NB4 (cell line): ENCODE measurements around the gene ASGR1.

Source experiments
- DNase-seq: peaks from one replicate; pipeline ENCODE4 v3.0.0; 2010; ENCODE audit warnings: low read depth
- H3K4me3 ChIP-seq: one replicate; pipeline ENCODE4 v1.5.1; 2011; ENCODE audit warnings: mild to moderate bottlenecking, low read depth, low read length, moderate library complexity
- CTCF ChIP-seq: IDR thresholded peaks from one replicate; pipeline ENCODE4 v1.5.1; 2012; ENCODE audit warnings: low read depth, low read length
- MAX ChIP-seq: IDR thresholded peaks from 2 replicates; pipeline ENCODE4 v1.6.1; 2011; ENCODE audit warnings: low read depth, low read length
- MYC ChIP-seq: IDR thresholded peaks from 2 replicates; pipeline ENCODE4 v1.6.1; 2011; ENCODE audit warnings: low read depth, low read length
- POLR2A ChIP-seq: IDR thresholded peaks from 2 replicates; pipeline ENCODE4 v1.6.1; 2011; ENCODE audit warnings: mild to moderate bottlenecking; ENCODE audit not compliant: insufficient read length; ENCODE audit errors: extremely low read depth

ASGR1 gene

DNA sequence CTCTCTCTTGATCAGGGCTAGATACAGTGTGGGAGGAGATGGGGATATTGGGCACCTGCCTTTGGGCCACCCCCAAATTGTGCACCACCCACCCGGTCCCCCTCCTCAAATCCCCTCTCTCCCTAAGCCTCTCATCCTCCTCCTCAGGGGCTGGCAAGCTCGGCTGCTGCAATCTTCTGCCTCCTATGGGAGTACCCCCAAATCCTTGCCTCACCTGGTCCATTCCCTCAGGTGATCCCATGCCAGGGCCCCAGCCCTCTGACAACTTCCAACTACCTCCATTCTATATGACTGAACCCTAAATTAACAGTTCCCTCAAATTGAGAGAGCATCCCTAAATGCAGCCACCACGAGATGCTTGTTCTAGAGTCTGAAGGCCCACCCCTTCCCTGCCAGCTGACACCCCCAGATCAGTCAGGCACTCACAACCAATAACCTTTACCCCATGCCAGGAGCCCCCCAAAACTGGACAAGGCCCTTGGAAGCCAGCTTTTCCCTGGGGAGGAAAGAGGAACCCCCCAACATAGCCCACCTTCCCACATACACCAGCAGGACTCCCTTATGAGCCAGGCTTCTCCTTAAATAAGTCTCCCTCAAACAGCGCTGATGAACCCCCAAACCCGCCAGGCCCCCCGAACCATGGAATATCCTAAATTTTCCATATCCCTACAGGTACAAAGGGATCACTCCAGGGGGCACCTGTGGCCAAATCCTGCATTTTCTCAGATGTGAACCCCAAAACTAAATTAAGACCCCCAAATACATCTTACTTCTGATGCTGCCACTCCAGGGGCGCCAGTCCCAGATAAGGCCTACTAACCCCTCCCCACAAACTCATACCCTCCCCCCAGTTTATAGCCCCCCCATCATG is 37.3 kb upstream of the ASGR1 start:
- TF ChIP-seq MAX (no peak), MYC (no peak), CTCF (no peak), POLR2A (no peak)
- DNase-seq: peak; percentile 14
- H3K4me3 ChIP-seq: peak overlapping the region; percentile 28

GRCh38 chr17:7215652-7216180 is 36.5 kb upstream of the ASGR1 start:
- peak overlapping the region; percentile 50 for H3K4me3 ChIP-seq
- DNase-seq: peak; percentile 65
- TF ChIP-seq MAX: peak; percentile 43; the same call in 1 of the 2 replicates
- TF ChIP-seq CTCF: no peak
- TF ChIP-seq MYC: no peak
- no peak for TF ChIP-seq POLR2A

DNA sequence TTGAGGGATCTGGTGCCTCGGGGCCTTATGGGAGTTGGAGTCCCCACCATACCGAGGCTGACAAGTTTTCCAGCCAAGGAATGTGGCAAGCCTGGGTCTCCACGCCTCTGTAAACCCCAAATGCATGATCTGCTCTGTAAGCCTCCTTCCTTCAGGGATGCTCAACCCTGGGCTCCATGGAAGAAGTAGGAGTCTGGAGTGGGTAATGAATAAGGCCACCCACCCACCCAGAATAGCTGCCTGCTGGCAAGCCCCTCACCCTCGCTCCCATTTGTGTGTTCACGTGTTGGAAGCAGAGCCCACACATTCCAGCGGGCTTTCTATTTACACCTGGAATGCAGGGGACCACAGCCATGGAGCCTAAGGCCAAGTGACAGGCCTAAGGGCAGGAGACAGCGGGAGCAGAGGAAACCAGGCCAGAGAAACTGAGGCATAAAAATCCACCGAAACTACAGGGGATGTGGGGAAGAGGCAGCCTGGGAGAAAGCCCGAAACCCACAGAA is 36.0 kb upstream of the ASGR1 start:
- no peak for DNase-seq
- H3K4me3 ChIP-seq: peak overlapping the region; percentile 50

DNA sequence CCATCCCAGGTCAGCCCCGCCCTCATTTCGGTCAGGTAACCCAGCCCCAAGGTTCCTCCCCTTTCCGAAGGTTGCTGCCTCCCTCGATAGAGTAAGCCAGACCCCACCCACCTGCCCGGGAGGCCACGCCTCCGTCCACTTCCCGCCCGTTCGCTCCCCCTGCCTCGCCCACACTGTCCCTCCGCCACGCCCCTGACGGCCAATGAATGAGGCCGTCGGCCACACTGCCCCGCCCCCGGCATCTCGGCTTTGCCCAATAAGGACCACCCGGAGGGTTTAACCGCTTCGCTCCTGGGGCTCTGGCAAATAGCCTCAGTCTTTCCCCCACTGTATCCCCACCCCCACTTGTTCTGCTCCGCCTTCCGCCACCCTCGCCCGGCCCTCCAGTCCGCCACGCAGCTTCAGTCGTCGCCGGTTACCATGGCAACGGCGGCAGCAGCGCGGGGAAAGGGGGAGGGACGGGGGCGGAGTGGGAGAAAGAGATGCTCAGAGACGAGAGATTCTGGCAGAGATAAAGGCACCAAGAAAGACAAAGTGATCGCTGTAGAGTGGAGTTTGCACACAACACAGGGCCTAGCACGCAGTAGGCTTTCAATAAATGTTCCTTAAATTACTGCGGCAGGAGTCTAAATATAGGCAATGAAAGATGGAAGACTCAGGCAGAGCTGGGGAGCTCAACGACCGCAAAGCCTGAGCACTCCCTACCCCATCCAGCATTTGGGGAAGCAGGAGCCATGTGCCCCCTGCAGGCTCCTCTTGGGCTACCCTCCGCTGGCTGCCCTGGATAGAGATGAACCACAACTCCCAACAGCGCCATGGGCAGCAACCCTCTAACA is 35.3 kb upstream of the ASGR1 start:
- DNase-seq: peak; percentile 96
- H3K4me3 ChIP-seq: peak overlapping the region; percentile 50
- no peak for TF ChIP-seq POLR2A
- peak; percentile 73 for TF ChIP-seq MYC
- TF ChIP-seq MAX: peak; percentile 57
- peak; percentile 49 for TF ChIP-seq CTCF

More for the DNA sequence above, 36.0 kb upstream of the ASGR1 start:
- TF ChIP-seq MYC (no peak), CTCF (no peak), MAX (no peak), POLR2A (no peak)

DNA sequence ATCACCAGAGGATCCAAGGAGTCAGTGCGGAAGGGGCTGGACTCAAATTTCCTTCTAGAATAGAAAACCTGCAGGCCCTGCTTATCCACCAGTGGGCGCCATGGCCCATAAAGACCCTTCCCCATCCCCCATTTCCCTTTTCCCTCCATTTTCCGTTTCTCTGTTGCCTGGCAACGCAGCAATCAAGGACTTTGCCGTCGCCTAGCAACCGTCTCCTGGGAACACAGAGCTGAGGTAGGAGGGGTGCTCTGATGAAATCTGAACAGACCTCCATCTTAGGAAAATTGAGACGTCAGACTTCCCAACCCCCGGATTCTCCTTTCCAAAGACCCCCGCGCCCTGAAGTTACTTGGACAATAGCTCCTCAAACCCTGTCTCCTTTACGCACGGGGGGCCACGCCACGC is 34.7 kb upstream of the ASGR1 start:
- DNase-seq: peak; percentile 78
- peak; percentile 50 for TF ChIP-seq CTCF
- no peak for TF ChIP-seq MAX
- no peak for TF ChIP-seq MYC
- no peak for TF ChIP-seq POLR2A

More for the DNA sequence above, 34.7 kb upstream of the ASGR1 start:
- no peak overlapping the region for H3K4me3 ChIP-seq
